ENCODE data around the gene CAMK1D.

CAMK1D gene

DNA sequence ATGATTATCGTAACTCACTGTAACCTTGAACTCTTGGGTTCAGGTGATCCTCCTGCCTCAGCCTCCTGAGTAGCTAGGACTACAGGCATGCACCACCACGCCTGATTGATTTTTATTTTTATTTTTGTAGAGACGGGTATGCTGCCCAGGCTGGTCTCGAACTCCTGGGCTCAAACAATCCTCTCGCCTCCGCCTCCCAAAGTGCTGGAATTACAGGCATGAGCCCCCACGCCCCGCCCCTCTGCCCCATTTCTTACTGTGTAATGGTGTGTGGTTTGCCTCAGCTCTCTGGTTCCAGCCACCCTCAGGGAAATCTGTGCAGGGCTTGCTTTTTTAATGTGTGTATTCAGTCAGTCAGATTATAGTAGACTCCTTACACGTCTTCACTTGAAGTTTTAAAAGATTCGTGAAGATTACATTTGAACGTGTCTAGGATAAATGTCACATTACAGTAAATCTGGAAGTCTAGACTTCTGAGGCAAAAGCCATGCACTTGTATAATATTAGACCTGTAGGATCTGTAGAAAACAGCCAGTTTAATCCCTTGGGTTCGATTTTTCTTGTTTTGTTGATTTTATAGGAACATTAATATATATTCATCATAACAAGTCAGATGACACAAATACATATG lies 276.2 kb downstream of the CAMK1D start:
- Histone ChIP-seq H3K9ac (no peak overlapping the region), H3K4me3 (IDR thresholded peaks at IDR 0.05; ENCODE audit: insufficient read depth, low read depth, low read length) (no peak overlapping the region)
- TF ChIP-seq, protein P1, sequence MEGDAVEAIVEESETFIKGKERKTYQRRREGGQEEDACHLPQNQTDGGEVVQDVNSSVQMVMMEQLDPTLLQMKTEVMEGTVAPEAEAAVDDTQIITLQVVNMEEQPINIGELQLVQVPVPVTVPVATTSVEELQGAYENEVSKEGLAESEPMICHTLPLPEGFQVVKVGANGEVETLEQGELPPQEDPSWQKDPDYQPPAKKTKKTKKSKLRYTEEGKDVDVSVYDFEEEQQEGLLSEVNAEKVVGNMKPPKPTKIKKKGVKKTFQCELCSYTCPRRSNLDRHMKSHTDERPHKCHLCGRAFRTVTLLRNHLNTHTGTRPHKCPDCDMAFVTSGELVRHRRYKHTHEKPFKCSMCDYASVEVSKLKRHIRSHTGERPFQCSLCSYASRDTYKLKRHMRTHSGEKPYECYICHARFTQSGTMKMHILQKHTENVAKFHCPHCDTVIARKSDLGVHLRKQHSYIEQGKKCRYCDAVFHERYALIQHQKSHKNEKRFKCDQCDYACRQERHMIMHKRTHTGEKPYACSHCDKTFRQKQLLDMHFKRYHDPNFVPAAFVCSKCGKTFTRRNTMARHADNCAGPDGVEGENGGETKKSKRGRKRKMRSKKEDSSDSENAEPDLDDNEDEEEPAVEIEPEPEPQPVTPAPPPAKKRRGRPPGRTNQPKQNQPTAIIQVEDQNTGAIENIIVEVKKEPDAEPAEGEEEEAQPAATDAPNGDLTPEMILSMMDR (conservative IDR thresholded peaks at IDR 0.05; ENCODE audit: low read depth, low read length) = no peak

GRCh38 chr10:12628153-12628552 lies 278.8 kb downstream of the CAMK1D start:
- Histone ChIP-seq H3K27ac (no peak overlapping the region), H4K20me1 (ENCODE audit: insufficient read depth) (no peaks in the 10 kb centered on the region), H2AFZ (ENCODE audit: low read depth) (no peak overlapping the region), H3K36me3 (ENCODE audit: insufficient read depth) (no peaks in the 10 kb centered on the region), H3K27me3 (ENCODE audit: insufficient read depth, low read depth) (no peaks in the 10 kb centered on the region), H3K4me2 (no peak overlapping the region), H3K79me2 (ENCODE audit: insufficient read depth, low read depth) (no peaks in the 10 kb centered on the region), H3K4me1 (ENCODE audit: low read depth, poor library complexity, severe bottlenecking) (no peaks in the 10 kb centered on the region), H3K9ac (no peak overlapping the region), H3K4me3 (IDR thresholded peaks at IDR 0.05; ENCODE audit: insufficient read depth, low read depth, low read length) (no peak overlapping the region)
- TF ChIP-seq, protein P1 (conservative IDR thresholded peaks at IDR 0.05; ENCODE audit: low read depth, low read length) = no peak

More for the DNA sequence above, 276.2 kb downstream of the CAMK1D start:
- Histone ChIP-seq H3K27me3 (ENCODE audit: insufficient read depth, low read depth) (no peaks in the 10 kb centered on the region), H3K27ac (no peak overlapping the region), H3K4me2 (no peak overlapping the region), H3K79me2 (ENCODE audit: insufficient read depth, low read depth) (no peaks in the 10 kb centered on the region), H3K36me3 (ENCODE audit: insufficient read depth) (no peaks in the 10 kb centered on the region), H2AFZ (ENCODE audit: low read depth) (no peak overlapping the region), H4K20me1 (ENCODE audit: insufficient read depth) (no peaks in the 10 kb centered on the region), H3K4me1 (ENCODE audit: low read depth, poor library complexity, severe bottlenecking) (no peaks in the 10 kb centered on the region)

DNA sequence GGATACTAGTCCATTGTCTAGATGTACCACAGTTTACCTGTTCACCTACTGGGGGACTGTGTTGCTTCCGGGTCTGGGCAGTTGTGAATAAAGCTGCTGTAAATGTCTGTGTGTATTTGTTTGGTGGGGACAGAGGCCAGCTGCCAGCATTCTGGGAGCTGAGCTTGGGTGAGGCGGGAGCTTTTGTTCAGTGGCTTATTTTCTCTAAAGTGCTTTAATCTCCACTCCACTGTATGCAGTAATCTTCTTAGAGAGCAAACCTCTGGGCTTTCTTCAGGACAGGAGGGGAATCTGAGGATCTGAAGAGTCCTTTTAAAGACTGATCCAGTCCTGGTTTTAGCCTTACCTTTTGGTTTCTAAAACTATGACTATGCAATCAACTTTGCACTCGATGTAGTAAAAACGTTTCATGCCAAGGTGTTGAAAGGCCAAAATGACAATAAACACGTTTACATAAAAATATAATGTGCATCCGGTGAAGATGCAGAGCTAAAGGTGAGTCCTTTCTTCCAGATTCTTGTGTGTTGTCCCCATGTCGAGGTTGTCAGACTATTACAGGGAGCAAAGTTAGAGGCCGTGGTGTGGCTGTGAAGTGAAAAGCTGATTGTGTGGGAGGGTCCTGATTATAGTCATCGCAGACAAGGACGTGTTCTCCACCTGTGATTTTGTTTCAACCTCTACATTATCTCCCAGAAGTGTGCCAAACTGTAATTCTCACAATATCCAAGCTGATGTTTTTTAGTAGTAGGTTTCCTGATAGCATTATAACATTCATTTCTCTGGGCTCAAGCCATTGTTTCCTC lies 279.8 kb downstream of the CAMK1D start:
- Histone ChIP-seq H3K27me3 (ENCODE audit: insufficient read depth, low read depth) (no peaks in the 10 kb centered on the region), H3K9ac (no peak overlapping the region), H3K4me1 (ENCODE audit: low read depth, poor library complexity, severe bottlenecking) (no peaks in the 10 kb centered on the region), H4K20me1 (ENCODE audit: insufficient read depth) (no peaks in the 10 kb centered on the region), H3K79me2 (ENCODE audit: insufficient read depth, low read depth) (no peaks in the 10 kb centered on the region), H3K4me3 (IDR thresholded peaks at IDR 0.05; ENCODE audit: insufficient read depth, low read depth, low read length) (no peak overlapping the region), H2AFZ (ENCODE audit: low read depth) (no peak overlapping the region), H3K36me3 (ENCODE audit: insufficient read depth) (no peaks in the 10 kb centered on the region), H3K27ac (no peak overlapping the region), H3K4me2 (no peak overlapping the region)
- TF ChIP-seq, protein P1 (conservative IDR thresholded peaks at IDR 0.05; ENCODE audit: low read depth, low read length) = no peak

DNA sequence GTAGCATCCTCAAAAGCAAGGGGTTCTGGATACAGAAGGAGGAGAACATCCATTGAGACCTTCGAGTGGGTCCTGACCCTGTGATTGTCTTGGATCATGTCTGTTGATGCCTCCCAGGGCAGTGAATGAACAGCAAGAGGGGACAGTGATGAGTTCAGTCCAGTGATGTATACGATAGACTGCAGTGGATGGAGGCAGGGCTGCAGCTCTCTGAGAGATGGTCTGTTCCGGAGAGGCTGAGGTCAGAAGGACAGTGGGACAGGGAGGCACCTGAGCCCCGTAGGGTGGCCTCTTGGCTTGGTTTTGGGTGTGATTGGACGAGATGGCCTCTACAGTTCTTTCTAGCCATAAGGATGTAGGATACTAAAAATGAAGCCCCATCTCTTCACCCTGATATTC lies 280.4 kb downstream of the CAMK1D start:
- TF ChIP-seq, protein P1 (conservative IDR thresholded peaks at IDR 0.05; ENCODE audit: low read depth, low read length) = no peak
- H3K27me3 ChIP-seq (ENCODE audit: insufficient read depth, low read depth) = no peaks in the 10 kb centered on the region
- H3K27ac ChIP-seq = no peak overlapping the region
- no peak overlapping the region for H3K9ac ChIP-seq
- no peaks in the 10 kb centered on the region for H4K20me1 ChIP-seq (ENCODE audit: insufficient read depth)
- H3K4me2 ChIP-seq = no peak overlapping the region
- H3K79me2 ChIP-seq (ENCODE audit: insufficient read depth, low read depth) = no peaks in the 10 kb centered on the region
- no peak overlapping the region for H3K4me3 ChIP-seq (IDR thresholded peaks at IDR 0.05; ENCODE audit: insufficient read depth, low read depth, low read length)
- no peaks in the 10 kb centered on the region for H3K36me3 ChIP-seq (ENCODE audit: insufficient read depth)
- no peaks in the 10 kb centered on the region for H3K4me1 ChIP-seq (ENCODE audit: low read depth, poor library complexity, severe bottlenecking)
- H2AFZ ChIP-seq (ENCODE audit: low read depth) = no peak overlapping the region
